HG02852 (cell line): ENCODE data around the gene NAGA.

ENCODE experiments used
- ATAC-seq: cut with Tn5 transposase; IDR thresholded peaks from one replicate; pipeline ENCODE4 v1.9.1; 2021; ENCODE audit warnings: mild to moderate bottlenecking, moderate library complexity; ENCODE audit not compliant: unreplicated experiment

NAGA gene

GRCh38 chr22:42050641-42051180 lies 19.9 kb downstream of the NAGA start:
- ATAC-seq = no peak

GRCh38 chr22:42041784-42042183 lies 28.8 kb downstream of the NAGA start:
- ATAC-seq = no peak

GRCh38 chr22:42039271-42039670 lies 31.3 kb downstream of the NAGA start:
- no peak for ATAC-seq

DNA sequence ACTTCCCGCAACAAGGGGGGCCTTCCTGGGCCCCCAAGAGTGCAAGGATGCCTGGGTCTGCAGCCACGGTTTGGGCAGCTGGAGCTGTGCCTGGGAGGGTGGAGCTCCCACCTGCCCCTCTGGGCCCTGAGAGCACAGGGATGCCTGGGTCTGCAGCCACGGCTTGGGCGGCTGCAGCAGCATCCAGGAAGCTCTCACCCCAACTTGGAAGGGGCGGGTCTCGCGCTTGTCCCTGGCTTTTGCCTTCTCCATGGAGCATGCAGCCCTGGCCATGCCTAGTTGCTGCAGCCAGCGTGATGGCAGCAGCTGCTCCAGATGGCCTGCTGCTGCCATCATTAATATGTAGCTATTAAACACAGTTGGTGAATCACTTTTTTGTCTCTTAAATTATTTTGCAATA lies 35.4 kb downstream of the NAGA start:
- no peak for ATAC-seq

DNA sequence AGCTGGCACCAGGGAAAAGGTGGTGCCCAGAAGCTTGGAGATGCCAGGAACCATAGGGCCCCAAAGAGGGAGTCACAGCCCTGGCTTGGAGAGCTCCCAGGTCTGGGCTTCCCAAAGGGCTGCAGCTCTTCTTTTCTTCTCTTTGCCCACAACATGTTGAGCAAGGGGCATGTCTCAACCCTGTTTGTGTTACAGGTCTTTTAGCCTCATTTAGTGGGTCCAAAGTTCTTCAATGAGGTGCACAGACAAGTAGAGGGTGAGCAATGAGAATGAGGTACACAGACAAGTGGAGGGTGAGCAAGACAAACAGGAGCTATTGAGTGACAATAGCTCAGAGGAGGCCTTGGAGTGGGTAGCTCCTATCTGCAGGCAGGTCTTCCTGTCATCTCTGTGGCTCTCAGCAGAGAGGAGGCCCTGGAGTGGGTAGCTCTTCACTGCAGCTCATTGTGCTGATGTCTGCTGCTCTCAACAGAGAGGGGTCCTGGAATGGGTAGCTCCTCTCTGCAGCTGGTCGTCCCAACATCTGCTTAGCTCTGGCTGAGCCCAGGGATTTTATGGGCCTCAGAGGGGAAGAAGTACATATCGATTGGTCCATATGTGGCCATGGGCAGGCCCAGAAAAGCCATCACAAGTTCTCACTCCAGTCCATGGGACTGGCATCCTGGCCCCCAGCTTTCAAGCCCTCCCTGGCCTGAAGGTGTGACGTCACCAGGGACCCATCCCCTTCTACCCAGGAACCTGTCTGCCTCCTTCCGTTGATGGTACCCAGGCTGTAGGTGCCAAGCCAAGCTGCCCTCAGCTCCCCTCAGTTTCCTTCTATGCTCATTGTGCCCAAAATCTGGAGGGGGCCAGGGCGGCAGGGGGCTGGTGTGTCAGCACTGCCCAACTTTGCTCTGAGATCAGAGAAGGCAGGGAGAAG lies 37.1 kb downstream of the NAGA start:
- no peak for ATAC-seq

DNA sequence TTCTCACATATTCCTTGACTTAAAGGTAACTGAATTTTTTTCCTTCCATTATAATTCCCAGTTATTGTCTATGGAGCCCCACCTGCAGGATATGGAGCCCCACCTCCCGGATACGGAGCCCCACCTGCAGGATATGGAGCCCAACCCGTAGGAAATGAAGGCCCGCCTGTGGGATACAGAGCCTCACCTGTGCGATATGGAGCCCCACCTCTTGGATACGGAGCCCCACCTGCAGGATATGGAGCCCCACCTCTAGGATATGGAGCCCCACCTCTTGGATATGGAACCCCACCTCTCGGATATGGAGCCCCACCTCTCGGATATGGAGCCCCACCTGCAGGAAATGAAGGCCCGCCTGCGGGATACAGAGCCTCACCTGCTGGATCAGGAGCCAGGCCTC lies 43.9 kb downstream of the NAGA start:
- no peak for ATAC-seq

DNA sequence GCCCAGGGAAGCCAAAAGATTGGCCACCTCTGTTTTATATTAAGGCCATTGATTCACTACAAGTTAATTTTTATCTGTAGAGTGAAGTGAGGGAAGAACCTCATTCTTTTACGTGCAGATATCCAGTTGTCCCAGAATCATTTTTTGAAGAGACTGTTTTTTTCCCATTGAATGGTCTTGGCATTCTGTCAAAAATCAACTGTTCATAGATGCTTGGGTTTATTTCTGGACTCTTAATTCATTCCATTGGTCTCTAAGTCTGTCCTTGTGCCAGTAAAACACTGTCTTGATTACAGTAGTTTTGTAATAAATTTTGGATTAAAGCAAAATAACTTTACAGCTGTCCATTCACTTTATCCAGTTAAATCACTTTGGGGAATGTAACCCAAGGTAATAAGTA lies 45.2 kb downstream of the NAGA start:
- ATAC-seq = no peak

- no peak for ATAC-seq
Observed at GRCh38 chr22:42022162-42022847, 48.3 kb downstream of the NAGA start.

GRCh38 chr22:42021571-42021970 lies 49.0 kb downstream of the NAGA start:
- ATAC-seq = no peak

DNA sequence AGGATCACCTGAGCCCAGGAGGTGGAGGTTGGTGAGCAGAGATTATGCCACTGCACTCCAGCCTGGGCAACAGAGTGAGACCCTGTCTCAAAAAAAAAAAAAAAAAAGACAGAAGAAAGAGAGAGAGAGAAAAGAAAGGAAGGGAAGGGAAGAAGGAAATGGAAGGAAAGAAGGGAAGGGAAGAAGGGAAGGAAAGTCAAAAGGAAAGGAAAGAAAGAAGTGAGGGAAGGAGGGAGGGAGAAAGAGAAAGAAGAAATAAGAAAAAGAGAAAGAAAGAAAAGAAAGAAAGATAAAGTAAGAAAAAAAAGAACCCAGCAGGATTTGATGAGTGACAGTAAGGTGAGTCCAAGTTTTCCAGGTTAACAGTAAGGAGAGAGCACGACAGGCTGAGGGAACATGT lies 52.4 kb downstream of the NAGA start:
- no peak for ATAC-seq

DNA sequence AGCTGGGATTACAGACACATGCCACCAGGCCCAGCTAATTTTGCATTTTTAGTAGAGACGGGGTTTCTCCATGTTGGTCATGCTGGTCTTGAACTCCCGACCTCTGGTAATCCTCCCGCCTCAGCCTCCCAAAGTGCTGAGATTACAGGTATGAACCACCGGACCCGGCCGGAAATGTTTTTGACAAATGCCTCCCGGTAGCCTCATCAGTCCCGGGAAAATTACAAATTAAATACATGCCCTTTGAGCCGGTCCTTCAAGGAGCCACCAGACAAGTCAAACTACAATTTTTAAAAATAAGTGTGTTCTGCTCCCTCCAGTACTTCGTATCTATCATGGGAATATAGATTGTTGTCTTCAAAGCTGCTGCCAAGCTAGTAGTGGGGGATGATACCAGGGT lies 54.5 kb downstream of the NAGA start:
- no peak for ATAC-seq

GRCh38 chr22:42013385-42013784 lies 57.2 kb downstream of the NAGA start:
- no peak for ATAC-seq

DNA sequence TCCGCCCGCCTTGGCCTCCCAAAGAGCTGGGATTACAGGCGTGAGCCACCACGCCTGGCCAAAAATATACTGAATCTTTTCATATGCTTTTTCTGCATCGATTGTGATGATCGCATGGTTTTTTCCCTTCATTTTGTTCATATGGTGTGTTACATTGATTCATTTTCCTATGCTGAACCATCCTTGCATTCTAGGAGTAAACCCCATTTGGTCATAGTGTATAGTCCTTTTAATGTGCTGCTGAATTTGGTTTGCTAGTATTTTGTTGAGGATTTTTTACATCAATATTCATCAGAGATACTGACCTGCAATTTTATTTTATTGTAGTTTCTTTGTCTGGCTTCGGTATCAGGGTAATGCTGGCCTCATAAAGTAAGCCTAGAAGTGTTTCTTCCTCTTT lies 59.8 kb downstream of the NAGA start:
- ATAC-seq = no peak
